Spleen (tissue), 11 donors: Measurements from ENCODE around the gene CCDC106. TPM values are rescaled to one million over a fixed set of nuclear protein-coding genes. Genes with fewer than 3 reads are reported as not detected.

Experiments used
- DNase-seq: peaks from one replicate; pipeline ENCODE4 v3.0.0-alpha.2; 2020
- H3K27ac ChIP-seq, 8 donors: fragments of 200-600 bp; sonication (generic) in 7 of 8; 1 replicate in 4 of 8; 2 replicates in 4 of 8; pipeline versions ENCODE4 v1.5.0 to v1.8.0; 2016 to 2021; ENCODE audit warnings: inconsistent platforms in 4 of 8, mild to moderate bottlenecking in 4 of 8, moderate library complexity in 1 of 8
- H3K27me3 ChIP-seq, 7 donors: fragments of 200-600 bp; sonication (generic) in 6 of 7; replicated peaks in 1 of 7; 1 replicate in 4 of 7; 2 replicates in 3 of 7; pipeline versions ENCODE4 v1.5.0 to v1.8.0; 2016 to 2021; ENCODE audit warnings: inconsistent platforms in 3 of 7, mild to moderate bottlenecking in 1 of 7
- H3K36me3 ChIP-seq, 6 donors: fragments of 200-600 bp; sonication (generic) in 5 of 6; 1 replicate in 4 of 6; 2 replicates in 2 of 6; pipeline versions ENCODE4 v1.5.0 to v1.8.0; 2016 to 2021; ENCODE audit warnings: inconsistent platforms in 2 of 6
- H3K4me1 ChIP-seq, 6 donors: fragments of 200-600 bp; sonication (generic) in 5 of 6; 1 replicate in 3 of 6; 2 replicates in 3 of 6; pipeline versions ENCODE4 v1.5.0 to v1.8.0; 2016 to 2021; ENCODE audit warnings: inconsistent platforms in 3 of 6
- H3K4me3 ChIP-seq, 8 donors: fragments of 200-600 bp; sonication (generic) in 7 of 8; 1 replicate in 4 of 8; 2 replicates in 4 of 8; pipeline versions ENCODE4 v1.5.0 to v1.8.0; 2016 to 2021; ENCODE audit warnings: inconsistent platforms in 4 of 8, mild to moderate bottlenecking in 4 of 8, moderate library complexity in 2 of 8
- H3K9me3 ChIP-seq, 8 donors: fragments of 200-600 bp; sonication (generic) in 7 of 8; 1 replicate in 4 of 8; 2 replicates in 4 of 8; pipeline versions ENCODE4 v1.5.0 to v1.8.0; 2016 to 2021; ENCODE audit warnings: inconsistent platforms in 4 of 8
- POLR2A ChIP-seq, 3 donors: fragments of 450-650 bp; IDR thresholded peaks; one replicate each; pipeline ENCODE4 v1.5.1; 2017; ENCODE audit warnings: antibody characterized with exemption in 3 of 3, mild to moderate bottlenecking in 1 of 3
- POLR2AphosphoS5 ChIP-seq, 3 donors: sonication (generic); formaldehyde crosslinking; IDR thresholded peaks; one replicate each; pipeline ENCODE4 v1.5.1; 2017; ENCODE audit warnings: antibody characterized with exemption in 3 of 3
- WGBS, 5 donors: extraction: QIAGEN DNeasy Blood & Tissue Kit in 3 of 5; methylation state at CpG; one replicate each; pipeline versions ENCODE4 v1.1.5 to v1.1.7; 2013 to 2018; 5-methylcytosine and 5-hydroxymethylcytosine counted together
- intact Hi-C: fragments of 100-400 bp; cut with DNase I; formaldehyde crosslinking; loops from one replicate; pipeline ENCODE4 v1.15.0; 2023; ENCODE audit warnings: low total_unique reads
- polyA plus RNA-seq, 3 donors: library from polyadenylated mRNA; stranded (reverse); fragments of 200-250 nt; gene quantifications; one replicate each; pipeline ENCODE4 v1.2.1, GENCODE V29; 2013
- total RNA-seq, 7 donors: library from RNA; depleted of rRNA in 3 of 7; stranded (reverse); fragments of >200 nt in 3 of 7; fragmentation: NEBNext Ultra II Directional in 4 of 7; extraction: Animal tissue kit (Norgen Biotek cat#: 25700) in 4 of 7; gene quantifications; one replicate each; pipeline versions ENCODE4 v1.1.0 to v1.2.1, GENCODE V29; 2016 to 2021
- TF ChIP-seq, protein P1 (sequence below), 11 experiments: fragments of 200-600 bp in 7 of 11; fragments of 450-650 bp in 4 of 11; sonication (generic) in 4 of 11; IDR thresholded peaks in 8 of 11; conservative IDR thresholded peaks in 3 of 11; 1 replicate in 7 of 11; 2 replicates in 4 of 11; pipeline versions ENCODE4 v1.4.0 to v1.8.0; 2016 to 2021; ENCODE audit warnings: antibody characterized with exemption in 11 of 11, inconsistent platforms in 4 of 11, mild to moderate bottlenecking in 1 of 11
- donor health status: healthy with polysubstance abuse.
- donor health status: DM: no; HTN: no; CAD: no; lungs with moderate emphysema.
- donor health status: DM: no; HTN: no; CAD: no.
- donor health status: Bipolar disorder and iron deficiency.
- donor health status: healthy.
- donor health status: DM: no; HTN: no; CAD: no.
- donor health status: DM: yes; HTN: yes; CAD: no.

Gene CCDC106
- total and polyA plus RNA-seq, 10 donors: 11.9 to 40.1 (median 18.6) TPM

DNA sequence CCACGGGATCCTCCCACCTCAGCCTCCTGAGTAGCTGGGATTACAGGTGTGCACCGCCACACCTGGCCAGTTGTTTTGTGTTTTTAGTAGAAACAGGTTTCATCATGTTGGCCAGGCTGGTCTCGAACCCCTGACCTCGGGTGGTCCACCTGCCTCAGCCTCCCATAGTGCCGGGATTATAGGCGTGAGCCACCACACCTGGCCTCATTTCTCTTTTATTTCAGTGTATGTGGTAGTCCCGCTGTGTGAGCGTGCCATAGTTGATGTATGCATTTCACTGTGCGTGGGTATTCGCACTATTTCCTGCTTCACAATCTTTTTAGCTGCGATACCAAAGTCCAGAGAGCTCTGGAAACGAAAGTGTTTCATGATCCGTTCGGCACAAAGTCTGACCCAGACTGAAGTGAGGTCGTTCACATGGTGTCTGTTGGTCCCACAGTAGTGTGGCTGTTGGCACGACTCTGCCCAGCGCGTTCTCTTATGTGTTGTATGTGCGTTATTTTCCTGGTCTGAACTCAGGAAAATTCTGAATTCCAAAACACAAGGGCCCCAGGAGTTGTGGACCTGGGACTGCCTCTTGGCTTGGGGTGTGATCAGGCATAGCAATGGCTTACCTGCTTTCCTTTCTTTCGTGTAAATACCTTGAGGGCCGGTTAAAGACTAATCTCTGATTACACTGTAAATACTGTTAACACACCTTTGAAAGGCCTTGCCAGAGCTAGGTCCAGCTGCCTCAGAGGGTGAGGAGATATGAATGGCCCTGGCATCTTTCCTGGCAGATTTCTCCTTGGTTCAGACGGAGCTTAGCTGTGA lies 35.6 kb downstream of the CCDC106 start:
- DNase-seq: no peak
- peaks cover 0 to 100% (median 90%) of the 10 kb centered on the region in 6 donors for H3K36me3 ChIP-seq
- H3K4me3 ChIP-seq: no peak overlapping the region
- peaks cover 23 to 95% (median 64%) of the 10 kb centered on the region in 6 donors for H3K4me1 ChIP-seq
- intact Hi-C loops: no loop called here
- no peaks in the 10 kb centered on the region for H3K27me3 ChIP-seq
- WGBS, 5 donors: 87 to 95% (median 93%) methylated on average over 22 of the region's 22 CpGs
- no peak overlapping the region for H3K27ac ChIP-seq
- TF ChIP-seq, protein P1, sequence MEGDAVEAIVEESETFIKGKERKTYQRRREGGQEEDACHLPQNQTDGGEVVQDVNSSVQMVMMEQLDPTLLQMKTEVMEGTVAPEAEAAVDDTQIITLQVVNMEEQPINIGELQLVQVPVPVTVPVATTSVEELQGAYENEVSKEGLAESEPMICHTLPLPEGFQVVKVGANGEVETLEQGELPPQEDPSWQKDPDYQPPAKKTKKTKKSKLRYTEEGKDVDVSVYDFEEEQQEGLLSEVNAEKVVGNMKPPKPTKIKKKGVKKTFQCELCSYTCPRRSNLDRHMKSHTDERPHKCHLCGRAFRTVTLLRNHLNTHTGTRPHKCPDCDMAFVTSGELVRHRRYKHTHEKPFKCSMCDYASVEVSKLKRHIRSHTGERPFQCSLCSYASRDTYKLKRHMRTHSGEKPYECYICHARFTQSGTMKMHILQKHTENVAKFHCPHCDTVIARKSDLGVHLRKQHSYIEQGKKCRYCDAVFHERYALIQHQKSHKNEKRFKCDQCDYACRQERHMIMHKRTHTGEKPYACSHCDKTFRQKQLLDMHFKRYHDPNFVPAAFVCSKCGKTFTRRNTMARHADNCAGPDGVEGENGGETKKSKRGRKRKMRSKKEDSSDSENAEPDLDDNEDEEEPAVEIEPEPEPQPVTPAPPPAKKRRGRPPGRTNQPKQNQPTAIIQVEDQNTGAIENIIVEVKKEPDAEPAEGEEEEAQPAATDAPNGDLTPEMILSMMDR (IDR thresholded peaks at IDR 0.05 in 8 of 11, conservative IDR thresholded peaks at IDR 0.05 in 3 of 11): no peak
- no peak for TF ChIP-seq POLR2A (IDR thresholded peaks at IDR 0.05)
- no peak for TF ChIP-seq POLR2AphosphoS5 (IDR thresholded peaks at IDR 0.05)
- no peaks in the 10 kb centered on the region for H3K9me3 ChIP-seq

DNA sequence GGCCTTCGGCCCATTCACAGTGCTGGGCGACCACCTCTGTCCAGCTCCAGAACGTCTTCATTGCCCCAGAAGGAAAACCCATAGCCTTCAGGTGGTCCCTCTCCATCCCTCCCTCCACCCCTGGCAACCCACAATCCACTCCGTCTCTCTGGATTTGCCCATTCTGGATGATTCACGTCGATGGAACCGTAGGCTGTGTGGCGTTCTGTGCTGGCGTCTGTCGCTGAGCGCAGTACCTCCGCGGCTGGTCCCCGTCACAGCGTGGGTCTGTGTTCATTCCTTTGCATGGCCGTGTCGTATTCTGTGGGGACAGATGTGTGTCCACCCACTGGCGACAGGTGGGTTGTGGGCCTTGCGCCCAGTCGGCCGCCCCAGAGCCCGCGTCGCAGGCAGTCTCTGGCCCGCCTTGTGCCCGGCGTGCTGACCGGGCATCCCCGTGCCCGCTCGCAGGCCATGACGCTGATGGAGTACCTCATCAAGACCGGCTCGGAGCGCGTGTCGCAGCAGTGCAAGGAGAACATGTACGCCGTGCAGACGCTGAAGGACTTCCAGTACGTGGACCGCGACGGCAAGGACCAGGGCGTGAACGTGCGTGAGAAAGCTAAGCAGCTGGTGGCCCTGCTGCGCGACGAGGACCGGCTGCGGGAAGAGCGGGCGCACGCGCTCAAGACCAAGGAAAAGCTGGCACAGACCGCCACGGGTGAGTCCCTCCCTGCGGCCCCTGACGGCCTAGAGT lies 37.1 kb downstream of the CCDC106 start:
- no peak overlapping the region for H3K27ac ChIP-seq
- DNase-seq: peak; percentile 73
- WGBS, 5 donors: 95 to 97% (median 96%) methylated on average over 42 to 60 of the region's 60 CpGs
- H3K4me3 ChIP-seq: no peak overlapping the region
- H3K27me3 ChIP-seq: no peaks in the 10 kb centered on the region
- peaks cover 0 to 100% (median 90%) of the 10 kb centered on the region in 6 donors for H3K36me3 ChIP-seq
- intact Hi-C loops: no loop called here
- peaks cover 9 to 94% (median 50%) of the 10 kb centered on the region in 6 donors for H3K4me1 ChIP-seq
- TF ChIP-seq POLR2AphosphoS5 (IDR thresholded peaks at IDR 0.05) (peak in 2 of 3 donors; percentile 25 to 66), POLR2A (IDR thresholded peaks at IDR 0.05) (no peak)
- TF ChIP-seq, protein P1 (IDR thresholded peaks at IDR 0.05 in 8 of 11, conservative IDR thresholded peaks at IDR 0.05 in 3 of 11): no peak
- H3K9me3 ChIP-seq: no peaks in the 10 kb centered on the region

DNA sequence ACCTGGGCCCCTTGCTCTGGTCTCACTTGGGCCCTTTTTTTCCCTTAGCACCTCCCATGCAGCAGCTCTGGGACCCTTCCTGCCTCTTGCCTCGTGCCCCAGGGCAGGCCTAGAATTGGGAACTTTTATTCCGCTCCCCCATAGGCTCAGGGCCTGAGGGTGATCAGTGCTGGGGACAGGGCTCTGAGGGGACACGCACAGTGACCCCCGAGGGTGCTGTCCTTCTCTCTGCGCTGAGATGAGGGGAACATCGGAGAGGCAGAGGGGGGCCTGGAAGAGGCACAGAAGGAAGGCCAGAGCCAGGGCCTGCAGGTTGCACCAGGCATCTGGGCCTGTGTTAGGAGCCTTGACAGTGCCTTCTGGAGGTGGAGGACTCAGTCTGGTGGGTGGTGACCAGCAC lies 37.8 kb downstream of the CCDC106 start:
- Histone ChIP-seq H3K4me3 (no peak overlapping the region), H3K27ac (no peak overlapping the region), H3K9me3 (no peaks in the 10 kb centered on the region), H3K27me3 (no peaks in the 10 kb centered on the region), H3K36me3 (peaks cover 0 to 100% (median 90%) of the 10 kb centered on the region in 6 donors), H3K4me1 (peaks cover 3 to 87% (median 43%) of the 10 kb centered on the region in 6 donors)
- DNase-seq: peak; percentile 38
- intact Hi-C loops: no loop called here
- WGBS, 5 donors: 92 to 98% (median 96%) methylated on average over 6 of the region's 6 CpGs
- no peak for TF ChIP-seq POLR2AphosphoS5 (IDR thresholded peaks at IDR 0.05)
- no peak for TF ChIP-seq POLR2A (IDR thresholded peaks at IDR 0.05)
- TF ChIP-seq, protein P1 (IDR thresholded peaks at IDR 0.05 in 8 of 11, conservative IDR thresholded peaks at IDR 0.05 in 3 of 11): no peak
